A549 (cell line): ENCODE results near the gene TAF3.

Experiments used
- KDM1A ChIP-seq: fragments of 200-600 bp; sonication (generic); IDR thresholded peaks from 2 replicates; pipeline ENCODE4 v1.6.1; 2016; ENCODE audit warnings: low read depth, mild to moderate bottlenecking
- POLR2A ChIP-seq: IDR thresholded peaks from 2 replicates; pipeline ENCODE4 v1.6.1; 2012; ENCODE audit warnings: mild to moderate bottlenecking, low read length
- RCOR1 ChIP-seq: fragments of 150-350 bp; IDR thresholded peaks from 2 replicates; pipeline ENCODE4 v1.6.1; 2014; ENCODE audit warnings: antibody characterized with exemption, low read length, low read depth
- USF2 ChIP-seq: fragments of 450-650 bp; IDR thresholded peaks from 2 replicates; pipeline ENCODE4 v1.6.1; 2014; ENCODE audit warnings: antibody characterized with exemption
- TF ChIP-seq, protein P1 (sequence below): IDR thresholded peaks from 2 replicates; pipeline ENCODE4 v1.6.1; 2012
- TF ChIP-seq, protein P2 (sequence below): fragments of >200 bp; sonication (Bioruptor Twin); formaldehyde crosslinking; IDR thresholded peaks from 3 replicates; pipeline ENCODE4 v1.5.1; 2016

DNA sequence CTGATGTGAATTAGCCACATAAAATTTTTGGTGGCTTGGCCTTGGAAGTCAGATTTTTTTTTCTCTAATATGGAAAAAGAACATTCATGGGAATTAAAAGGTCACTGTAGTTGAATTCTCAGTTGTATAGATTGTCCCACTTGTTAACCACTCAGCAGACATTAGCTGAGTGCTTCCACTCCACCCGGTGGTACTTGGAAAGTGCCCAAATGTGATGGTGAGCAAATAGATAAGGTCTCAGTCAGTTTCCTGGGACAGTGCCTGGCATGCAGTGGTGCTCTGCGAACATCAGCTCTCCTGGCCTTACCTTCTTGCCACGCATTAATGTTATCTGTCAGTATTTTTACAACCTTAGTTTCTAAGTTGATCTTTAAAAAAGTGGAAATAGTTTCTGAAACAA is 28.9 kb upstream of the TAF3 start:
- TF ChIP-seq KDM1A (no peak), USF2 (no peak), POLR2A (no peak), RCOR1 (no peak)
- TF ChIP-seq, protein P1, sequence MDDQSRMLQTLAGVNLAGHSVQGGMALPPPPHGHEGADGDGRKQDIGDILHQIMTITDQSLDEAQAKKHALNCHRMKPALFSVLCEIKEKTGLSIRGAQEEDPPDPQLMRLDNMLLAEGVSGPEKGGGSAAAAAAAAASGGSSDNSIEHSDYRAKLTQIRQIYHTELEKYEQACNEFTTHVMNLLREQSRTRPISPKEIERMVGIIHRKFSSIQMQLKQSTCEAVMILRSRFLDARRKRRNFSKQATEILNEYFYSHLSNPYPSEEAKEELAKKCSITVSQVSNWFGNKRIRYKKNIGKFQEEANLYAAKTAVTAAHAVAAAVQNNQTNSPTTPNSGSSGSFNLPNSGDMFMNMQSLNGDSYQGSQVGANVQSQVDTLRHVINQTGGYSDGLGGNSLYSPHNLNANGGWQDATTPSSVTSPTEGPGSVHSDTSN = no peak
- TF ChIP-seq, protein P2, sequence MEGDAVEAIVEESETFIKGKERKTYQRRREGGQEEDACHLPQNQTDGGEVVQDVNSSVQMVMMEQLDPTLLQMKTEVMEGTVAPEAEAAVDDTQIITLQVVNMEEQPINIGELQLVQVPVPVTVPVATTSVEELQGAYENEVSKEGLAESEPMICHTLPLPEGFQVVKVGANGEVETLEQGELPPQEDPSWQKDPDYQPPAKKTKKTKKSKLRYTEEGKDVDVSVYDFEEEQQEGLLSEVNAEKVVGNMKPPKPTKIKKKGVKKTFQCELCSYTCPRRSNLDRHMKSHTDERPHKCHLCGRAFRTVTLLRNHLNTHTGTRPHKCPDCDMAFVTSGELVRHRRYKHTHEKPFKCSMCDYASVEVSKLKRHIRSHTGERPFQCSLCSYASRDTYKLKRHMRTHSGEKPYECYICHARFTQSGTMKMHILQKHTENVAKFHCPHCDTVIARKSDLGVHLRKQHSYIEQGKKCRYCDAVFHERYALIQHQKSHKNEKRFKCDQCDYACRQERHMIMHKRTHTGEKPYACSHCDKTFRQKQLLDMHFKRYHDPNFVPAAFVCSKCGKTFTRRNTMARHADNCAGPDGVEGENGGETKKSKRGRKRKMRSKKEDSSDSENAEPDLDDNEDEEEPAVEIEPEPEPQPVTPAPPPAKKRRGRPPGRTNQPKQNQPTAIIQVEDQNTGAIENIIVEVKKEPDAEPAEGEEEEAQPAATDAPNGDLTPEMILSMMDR = no peak
